ENCODE results near the gene P3H3.

DNA sequence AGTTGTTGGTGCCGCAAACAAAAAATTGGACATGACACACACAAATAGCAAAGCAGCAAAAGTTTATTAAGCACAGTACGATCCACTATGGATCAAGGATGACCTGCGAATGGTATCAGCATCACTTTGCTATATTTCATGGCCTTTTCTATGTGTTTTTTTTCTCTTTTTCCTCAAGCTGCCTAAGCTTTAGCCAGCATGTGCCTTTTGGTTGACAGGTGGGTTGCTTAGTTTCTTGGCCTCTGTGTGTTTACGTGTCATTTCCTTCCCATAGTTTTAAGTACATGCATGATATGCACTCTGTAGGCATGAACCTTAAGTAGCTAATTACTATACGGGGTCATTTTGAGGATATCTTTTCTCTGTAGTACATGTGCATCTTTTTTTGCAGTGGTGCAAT lies 29.1 kb upstream of the P3H3 start:
- TF ChIP-seq POLR2A (IDR thresholded peaks at IDR 0.05) = no peak
- TF ChIP-seq, protein P1, sequence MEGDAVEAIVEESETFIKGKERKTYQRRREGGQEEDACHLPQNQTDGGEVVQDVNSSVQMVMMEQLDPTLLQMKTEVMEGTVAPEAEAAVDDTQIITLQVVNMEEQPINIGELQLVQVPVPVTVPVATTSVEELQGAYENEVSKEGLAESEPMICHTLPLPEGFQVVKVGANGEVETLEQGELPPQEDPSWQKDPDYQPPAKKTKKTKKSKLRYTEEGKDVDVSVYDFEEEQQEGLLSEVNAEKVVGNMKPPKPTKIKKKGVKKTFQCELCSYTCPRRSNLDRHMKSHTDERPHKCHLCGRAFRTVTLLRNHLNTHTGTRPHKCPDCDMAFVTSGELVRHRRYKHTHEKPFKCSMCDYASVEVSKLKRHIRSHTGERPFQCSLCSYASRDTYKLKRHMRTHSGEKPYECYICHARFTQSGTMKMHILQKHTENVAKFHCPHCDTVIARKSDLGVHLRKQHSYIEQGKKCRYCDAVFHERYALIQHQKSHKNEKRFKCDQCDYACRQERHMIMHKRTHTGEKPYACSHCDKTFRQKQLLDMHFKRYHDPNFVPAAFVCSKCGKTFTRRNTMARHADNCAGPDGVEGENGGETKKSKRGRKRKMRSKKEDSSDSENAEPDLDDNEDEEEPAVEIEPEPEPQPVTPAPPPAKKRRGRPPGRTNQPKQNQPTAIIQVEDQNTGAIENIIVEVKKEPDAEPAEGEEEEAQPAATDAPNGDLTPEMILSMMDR (IDR thresholded peaks at IDR 0.05) = no peak
